HCT116 (cell line): Measurements from ENCODE around the gene TANGO6. TPM values are rescaled to one million over a fixed set of nuclear protein-coding genes. Genes with fewer than 3 reads are reported as not detected.

Experiments used
- ATAC-seq: fragments of 200-7000 bp; cut with Tn5 transposase; 2 replicates; pipeline ENCODE4 v1.9.1; 2020; ENCODE audit warnings: mild to moderate bottlenecking, moderate library complexity
- BruUV-seq: library from RNA; stranded (reverse); fragments of 400-500 nt; replicated peaks from 2 replicates; lab custom pipeline; 2021; lab: Mats Ljungman, UMichigan
- CTCF ChIA-PET: fragments of 300-600 bp; sonication (Branson Sonifier 250); formaldehyde crosslinking; loops from one replicate; lab custom pipeline; 2021; ENCODE audit warnings: antibody characterized with exemption; lab: Charles Lee
- POLR2A ChIA-PET: fragments of 300-600, 350-600 bp; sonication (Branson Sonifier 250); formaldehyde crosslinking; loops from one replicate; lab custom pipeline; 2021; ENCODE audit warnings: antibody characterized with exemption; lab: Charles Lee
- RAD21 ChIA-PET, 2 experiments: fragments of 300-600 bp; sonication (Branson Sonifier 250); formaldehyde crosslinking; loops; one replicate each; lab custom pipeline; 2023; ENCODE audit warnings: low total read pairs in 2 of 2; ENCODE audit not compliant: uncharacterized antibody in 2 of 2, unreplicated experiment in 2 of 2, low non-redundant PET in 1 of 2; lab: Charles Lee
- DNase-seq: peaks from one replicate; pipeline ENCODE4 v3.0.0-alpha.2; 2010; ENCODE audit warnings: low read depth, low spot score
- H2AFZ ChIP-seq: fragments of 200-600 bp; shearing (Covaris generic), sonication (generic); 2 replicates; pipeline ENCODE4 v1.6.1; 2017; ENCODE audit warnings: low read depth, mixed run types, mixed read lengths, antibody characterized with exemption, low read length; ENCODE audit not compliant: poor library complexity, severe bottlenecking
- H3K27ac ChIP-seq: 2 replicates; pipeline ENCODE4 v1.5.1; 2012; ENCODE audit warnings: low read depth, low read length
- H3K27me3 ChIP-seq: fragments of 200-600 bp; sonication (generic); 2 replicates; pipeline ENCODE4 v1.6.1; 2016; ENCODE audit warnings: mixed run types, low read length, mixed read lengths; ENCODE audit not compliant: insufficient read depth
- H3K36me3 ChIP-seq, 2 experiments: fragments of 200-500 bp in 1 of 2; fragments of 200-600 bp in 1 of 2; sonication (Bioruptor generic) in 1 of 2; sonication (generic) in 1 of 2; 2 replicates each; pipeline versions ENCODE4 v1.5.1 to v1.6.1; 2014 to 2016; ENCODE audit warnings: low read length in 2 of 2, inconsistent platforms in 1 of 2, mixed read lengths in 1 of 2, mixed run types in 1 of 2; ENCODE audit not compliant: insufficient read depth in 2 of 2, control insufficient read depth in 1 of 2
- H3K4me1 ChIP-seq, 2 experiments: fragments of 200-600 bp in 1 of 2; sonication (generic) in 1 of 2; 2 replicates each; pipeline versions ENCODE4 v1.5.1 to v1.6.1; 2012 to 2017; ENCODE audit warnings: low read length in 2 of 2, inconsistent platforms in 1 of 2, mild to moderate bottlenecking in 1 of 2, mixed read lengths in 1 of 2, mixed run types in 1 of 2, moderate library complexity in 1 of 2; ENCODE audit not compliant: insufficient read depth in 2 of 2, control insufficient read depth in 1 of 2
- H3K4me2 ChIP-seq: fragments of 200-600 bp; sonication (generic); 2 replicates; pipeline ENCODE4 v1.6.1; 2017; ENCODE audit warnings: mixed run types, low read length, mixed read lengths
- H3K4me3 ChIP-seq, 2 experiments: fragments of 200-600 bp in 1 of 2; sonication (generic) in 1 of 2; replicated peaks in 1 of 2; 2 replicates each; pipeline ENCODE4 v1.5.1; 2011 to 2016; ENCODE audit warnings: low read length in 2 of 2, control low read depth in 1 of 2, low read depth in 1 of 2, mild to moderate bottlenecking in 1 of 2, mixed read lengths in 1 of 2, mixed run types in 1 of 2
- H3K79me2 ChIP-seq: fragments of 200-600 bp; sonication (generic); 2 replicates; pipeline ENCODE4 v1.6.1; 2017; ENCODE audit warnings: mild to moderate bottlenecking, mixed run types, low read length, moderate library complexity, mixed read lengths; ENCODE audit not compliant: insufficient read depth
- H3K9ac ChIP-seq: fragments of 200-600 bp; sonication (generic); 2 replicates; pipeline ENCODE4 v1.6.1; 2016; ENCODE audit warnings: low read length, mixed read lengths
- H3K9me2 ChIP-seq: fragments of 200-600 bp; sonication (generic), shearing (Covaris generic); 2 replicates; pipeline ENCODE4 v1.6.1; 2017; ENCODE audit warnings: mixed run types, mild to moderate bottlenecking, moderate library complexity; ENCODE audit not compliant: insufficient read depth
- H3K9me3 ChIP-seq, 2 experiments: fragments of 200-500 bp in 1 of 2; fragments of 200-600 bp in 1 of 2; sonication (Bioruptor generic) in 1 of 2; sonication (generic) in 1 of 2; 2 replicates each; pipeline ENCODE4 v1.6.1; 2014 to 2017; ENCODE audit warnings: low read length in 2 of 2, mixed read lengths in 2 of 2, inconsistent platforms in 1 of 2, low read depth in 1 of 2, mild to moderate bottlenecking in 1 of 2, mixed run types in 1 of 2, moderate library complexity in 1 of 2; ENCODE audit not compliant: control insufficient read depth in 1 of 2, insufficient read depth in 1 of 2
- H4K20me1 ChIP-seq: fragments of 200-600 bp; sonication (generic), shearing (Covaris generic); 2 replicates; pipeline ENCODE4 v1.6.1; 2017; ENCODE audit warnings: mixed run types, mild to moderate bottlenecking, moderate library complexity; ENCODE audit not compliant: insufficient read depth
- ATF3 ChIP-seq: IDR thresholded peaks from 2 replicates; pipeline ENCODE4 v1.6.1; 2012
- CBX3 ChIP-seq: IDR thresholded peaks from 2 replicates; pipeline ENCODE4 v1.6.1; 2012; ENCODE audit warnings: low read depth
- CEBPB ChIP-seq: IDR thresholded peaks from 2 replicates; pipeline ENCODE4 v1.6.1; 2012; ENCODE audit warnings: low read depth
- CTCF ChIP-seq, 3 experiments: fragments of 200-600 bp in 1 of 3; sonication (generic) in 1 of 3; IDR thresholded peaks in 2 of 3; conservative IDR thresholded peaks in 1 of 3; 2 replicates each; pipeline ENCODE4 v1.5.1; 2012 to 2017; ENCODE audit warnings: low read depth in 2 of 3, low read length in 2 of 3, antibody characterized with exemption in 1 of 3, borderline replicate concordance in 1 of 3, control low read depth in 1 of 3, mild to moderate bottlenecking in 1 of 3, mixed read lengths in 1 of 3, mixed run types in 1 of 3, moderate library complexity in 1 of 3; ENCODE audit not compliant: insufficient read depth in 1 of 3
- EGR1 ChIP-seq: IDR thresholded peaks from 2 replicates; pipeline ENCODE4 v1.6.1; 2012; ENCODE audit warnings: low read depth
- ELF1 ChIP-seq: IDR thresholded peaks from 2 replicates; pipeline ENCODE4 v1.6.1; 2012; ENCODE audit warnings: low read depth, borderline replicate concordance
- EZH2phosphoT487 ChIP-seq: fragments of 200-600 bp; IDR thresholded peaks from 2 replicates; pipeline ENCODE4 v1.6.1; 2018; ENCODE audit warnings: antibody characterized with exemption, borderline replicate concordance
- FOSL1 ChIP-seq: IDR thresholded peaks from 2 replicates; pipeline ENCODE4 v1.6.1; 2012; ENCODE audit warnings: low read depth
- JUND ChIP-seq: IDR thresholded peaks from 2 replicates; pipeline ENCODE4 v1.6.1; 2012
- POLR2A ChIP-seq: IDR thresholded peaks from 2 replicates; pipeline ENCODE4 v1.7.0; 2011; ENCODE audit warnings: borderline replicate concordance; ENCODE audit not compliant: insufficient read depth, insufficient read length; ENCODE audit errors: extremely low read depth
- POLR2AphosphoS5 ChIP-seq: IDR thresholded peaks from 2 replicates; pipeline ENCODE4 v1.6.1; 2011; ENCODE audit warnings: mild to moderate bottlenecking, low read depth, low read length, moderate library complexity
- RAD21 ChIP-seq: IDR thresholded peaks from 2 replicates; pipeline ENCODE4 v1.6.1; 2012; ENCODE audit warnings: low read depth, mild to moderate bottlenecking
- REST ChIP-seq: IDR thresholded peaks from 2 replicates; pipeline ENCODE4 v1.6.1; 2012; ENCODE audit warnings: low read depth
- SIN3A ChIP-seq: IDR thresholded peaks from 2 replicates; pipeline ENCODE4 v1.6.1; 2012; ENCODE audit warnings: low read depth
- SRF ChIP-seq: IDR thresholded peaks from 2 replicates; pipeline ENCODE4 v1.6.1; 2012; ENCODE audit warnings: low read depth
- TCF7L2 ChIP-seq: IDR thresholded peaks from 2 replicates; pipeline ENCODE4 v1.7.0; 2011; ENCODE audit warnings: borderline replicate concordance, inconsistent platforms; ENCODE audit not compliant: insufficient read depth, insufficient read length; ENCODE audit errors: extremely low read depth
- YY1 ChIP-seq: IDR thresholded peaks from 2 replicates; pipeline ENCODE4 v1.6.1; 2011; ENCODE audit warnings: low read length, low read depth, moderate library complexity, mild to moderate bottlenecking; ENCODE audit not compliant: insufficient replicate concordance; ENCODE audit errors: extremely low read depth
- ZBTB33 ChIP-seq: IDR thresholded peaks from 2 replicates; pipeline ENCODE4 v1.6.1; 2011; ENCODE audit warnings: mild to moderate bottlenecking, low read length, moderate library complexity; ENCODE audit not compliant: insufficient replicate concordance; ENCODE audit errors: extremely low read depth
- ZNF274 ChIP-seq: fragments of 200-500 bp; sonication (Bioruptor generic); IDR thresholded peaks from 2 replicates; pipeline ENCODE4 v1.6.1; 2014; ENCODE audit warnings: mild to moderate bottlenecking, low read depth, low read length, inconsistent platforms
- intact Hi-C: fragments of 100-400 bp; cut with micrococcal nuclease; formaldehyde crosslinking; loops from 2 replicates; pipeline ENCODE4 v1.10.0; 2022
- total RNA-seq: library from RNA; stranded (reverse); gene quantifications from one replicate; pipeline ENCODE4 v1.2.1, GENCODE V29; 2021; ENCODE audit not compliant: unreplicated experiment
- TF ChIP-seq, protein P1 (sequence below): IDR thresholded peaks from 2 replicates; pipeline ENCODE4 v1.6.1; 2012

TANGO6 gene
- total RNA-seq, 1 experiment from 2014 or later, result 16.4 TPM

DNA sequence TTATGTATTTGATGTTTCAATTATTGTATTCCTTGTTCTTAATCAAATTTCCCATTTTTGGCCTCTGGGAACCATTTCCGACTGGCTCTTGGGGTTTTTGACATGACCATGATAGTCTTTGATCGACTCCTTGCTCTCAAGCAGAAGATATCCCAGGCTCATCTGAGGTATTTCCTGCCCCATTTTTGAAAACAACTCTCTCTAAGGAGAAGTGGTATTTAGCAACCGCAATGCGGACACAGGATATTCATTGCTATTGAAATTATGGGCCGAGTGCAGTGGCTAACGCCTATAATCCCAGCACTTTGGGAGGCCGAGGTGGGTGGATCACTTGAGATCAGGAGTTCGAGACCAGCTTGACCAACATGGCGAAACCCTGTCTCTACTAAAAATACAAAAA lies 5.5 kb downstream of the TANGO6 start:
- Histone ChIP-seq H3K4me1 (peaks cover 2 to 8% of the 10 kb centered on the region in 2 experiments; a peak in 2 of 4 replicates), H2AFZ (no peak overlapping the region), H3K79me2 (peaks cover 47% of the 10 kb centered on the region), H4K20me1 (no peaks in the 10 kb centered on the region), H3K4me3 (no peak overlapping the region), H3K9ac (no peak overlapping the region), H3K9me3 (no peaks in the 10 kb centered on the region), H3K36me3 (no peaks in the 10 kb centered on the region), H3K9me2 (no peaks in the 10 kb centered on the region), H3K27ac (no peak overlapping the region), H3K27me3 (no peaks in the 10 kb centered on the region), H3K4me2 (no peak overlapping the region)
- DNase-seq, result no peak
- no peak for ATAC-seq
- no TSS peak for BruUV-seq
- ChIA-PET CTCF (no interaction called here), POLR2A (no interaction called here), RAD21 (no interaction called here)
- no peak for TF ChIP-seq SIN3A
- no peak for TF ChIP-seq ZBTB33
- TF ChIP-seq YY1, result no peak
- no peak for TF ChIP-seq ATF3
- TF ChIP-seq ELF1, result no peak
- no peak for TF ChIP-seq CEBPB
- TF ChIP-seq ZNF274, result no peak
- TF ChIP-seq REST, result no peak
- TF ChIP-seq CTCF (IDR thresholded peaks at IDR 0.05 in 2 of 3, conservative IDR thresholded peaks at IDR 0.05 in 1 of 3; ENCODE audit: borderline replicate concordance in 1 of 3, insufficient read depth in 1 of 3, low read depth in 2 of 3, low read length in 2 of 3), result no peak
- TF ChIP-seq, protein P1, sequence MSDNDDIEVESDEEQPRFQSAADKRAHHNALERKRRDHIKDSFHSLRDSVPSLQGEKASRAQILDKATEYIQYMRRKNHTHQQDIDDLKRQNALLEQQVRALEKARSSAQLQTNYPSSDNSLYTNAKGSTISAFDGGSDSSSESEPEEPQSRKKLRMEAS, result no peak
- TF ChIP-seq SRF, result no peak
- TF ChIP-seq EZH2phosphoT487, result no peak
- TF ChIP-seq POLR2A, result no peak
- TF ChIP-seq FOSL1, result no peak
- no peak for TF ChIP-seq POLR2AphosphoS5
- no peak for TF ChIP-seq JUND
- TF ChIP-seq RAD21, result no peak
- TF ChIP-seq CBX3, result no peak
- no peak for TF ChIP-seq EGR1
- no peak for TF ChIP-seq TCF7L2
- intact Hi-C loops, result loop anchor here (5.0 kb wide), 1 partner anchor 259 kb away; the partner anchor contains the start of gene HAS3
